Panc1 (cell line): ENCODE results near the gene SLC25A5. TPM values are rescaled to one million over a fixed set of nuclear protein-coding genes. Genes with fewer than 3 reads are reported as not detected.

ENCODE experiments used
- ATAC-seq: fragments of 200-7000 bp; cut with Tn5 transposase; 2 replicates; pipeline ENCODE4 v1.9.1; 2020; ENCODE audit warnings: mild to moderate bottlenecking, moderate library complexity
- BruUV-seq: library from RNA; stranded (reverse); fragments of 400-500 nt; replicated peaks from 2 replicates; lab custom pipeline; 2021; lab: Mats Ljungman, UMichigan
- CTCF ChIA-PET: fragments of 300-600 bp; sonication (Branson Sonifier 250); formaldehyde crosslinking; loops from one replicate; lab custom pipeline; 2022; ENCODE audit warnings: antibody characterized with exemption; lab: Charles Lee
- POLR2A ChIA-PET: fragments of 300-600 bp; sonication (Branson Sonifier 250); formaldehyde crosslinking; loops from one replicate; lab custom pipeline; 2022; ENCODE audit warnings: antibody characterized with exemption; lab: Charles Lee
- DNase-seq: peaks from one replicate; pipeline ENCODE4 v3.0.0-alpha.2; 2010; ENCODE audit warnings: low read depth, low spot score
- H3K27ac ChIP-seq: 2 replicates; pipeline ENCODE4 v1.5.1; 2011; ENCODE audit warnings: mild to moderate bottlenecking, low read length, inconsistent platforms
- H3K27me3 ChIP-seq: fragments of 200-500 bp; sonication (Bioruptor generic); 2 replicates; pipeline ENCODE4 v1.6.0; 2014; ENCODE audit warnings: low read length, inconsistent platforms; ENCODE audit not compliant: control insufficient read depth, insufficient read depth
- H3K36me3 ChIP-seq: fragments of 200-500 bp; sonication (Bioruptor generic); 2 replicates; pipeline ENCODE4 v1.5.1; 2014; ENCODE audit warnings: inconsistent platforms, mild to moderate bottlenecking, low read length, moderate library complexity; ENCODE audit not compliant: control insufficient read depth, insufficient read depth
- H3K4me1 ChIP-seq: 2 replicates; pipeline ENCODE4 v1.5.1; 2011; ENCODE audit warnings: inconsistent platforms, mild to moderate bottlenecking, low read length, moderate library complexity; ENCODE audit not compliant: control insufficient read depth, insufficient read depth
- H3K4me3 ChIP-seq, 2 experiments: 2 replicates each; pipeline ENCODE4 v1.5.1; 2011 to 2012; ENCODE audit warnings: low read depth in 2 of 2, low read length in 2 of 2, mild to moderate bottlenecking in 2 of 2, inconsistent platforms in 1 of 2, moderate library complexity in 1 of 2
- H3K9me3 ChIP-seq: fragments of 200-500 bp; sonication (Bioruptor generic); 2 replicates; pipeline ENCODE4 v1.5.1; 2014; ENCODE audit warnings: low read depth, mild to moderate bottlenecking, inconsistent platforms, low read length, moderate library complexity; ENCODE audit not compliant: control insufficient read depth, insufficient read depth
- POLR2AphosphoS5 ChIP-seq: IDR thresholded peaks from 2 replicates; pipeline ENCODE4 v1.6.1; 2012; ENCODE audit warnings: mild to moderate bottlenecking, low read depth, low read length, moderate library complexity
- REST ChIP-seq, 2 experiments: IDR thresholded peaks; 2 replicates each; pipeline ENCODE4 v1.6.1; 2011 to 2012; ENCODE audit warnings: low read depth in 2 of 2, control low read depth in 1 of 2, low read length in 1 of 2, mild to moderate bottlenecking in 1 of 2, moderate library complexity in 1 of 2; ENCODE audit not compliant: insufficient read depth in 1 of 2
- SIN3A ChIP-seq: IDR thresholded peaks from 2 replicates; pipeline ENCODE4 v1.6.1; 2012; ENCODE audit warnings: low read depth, mild to moderate bottlenecking, low read length, moderate library complexity, borderline replicate concordance; ENCODE audit not compliant: insufficient read depth
- TCF7L2 ChIP-seq: IDR thresholded peaks from 2 replicates; pipeline ENCODE4 v1.6.1; 2011; ENCODE audit warnings: mild to moderate bottlenecking, low read depth, low read length, inconsistent platforms
- in situ Hi-C: cut with HindIII; loops from 2 replicates; pipeline ENCODE4 v1.10.0; 2016; ENCODE audit warnings: low sequenced_read_pairs, low pct_unique_long_range_greater_than_20kb
- intact Hi-C: fragments of 100-400 bp; cut with micrococcal nuclease; formaldehyde crosslinking; loops from one replicate; pipeline ENCODE4 v1.10.0; 2022; ENCODE audit not compliant: unreplicated experiment
- total RNA-seq: library from RNA; stranded (reverse); gene quantifications from one replicate; pipeline ENCODE4 v1.2.1, GENCODE V29; 2021; ENCODE audit not compliant: unreplicated experiment
- TF ChIP-seq, protein P1 (sequence below): fragments of 450-650 bp; IDR thresholded peaks from 2 replicates; pipeline ENCODE4 v1.5.1; 2017; ENCODE audit warnings: mild to moderate bottlenecking

Gene SLC25A5
- total RNA-seq, 1 experiment from 2014 or later, result 709 TPM

DNA sequence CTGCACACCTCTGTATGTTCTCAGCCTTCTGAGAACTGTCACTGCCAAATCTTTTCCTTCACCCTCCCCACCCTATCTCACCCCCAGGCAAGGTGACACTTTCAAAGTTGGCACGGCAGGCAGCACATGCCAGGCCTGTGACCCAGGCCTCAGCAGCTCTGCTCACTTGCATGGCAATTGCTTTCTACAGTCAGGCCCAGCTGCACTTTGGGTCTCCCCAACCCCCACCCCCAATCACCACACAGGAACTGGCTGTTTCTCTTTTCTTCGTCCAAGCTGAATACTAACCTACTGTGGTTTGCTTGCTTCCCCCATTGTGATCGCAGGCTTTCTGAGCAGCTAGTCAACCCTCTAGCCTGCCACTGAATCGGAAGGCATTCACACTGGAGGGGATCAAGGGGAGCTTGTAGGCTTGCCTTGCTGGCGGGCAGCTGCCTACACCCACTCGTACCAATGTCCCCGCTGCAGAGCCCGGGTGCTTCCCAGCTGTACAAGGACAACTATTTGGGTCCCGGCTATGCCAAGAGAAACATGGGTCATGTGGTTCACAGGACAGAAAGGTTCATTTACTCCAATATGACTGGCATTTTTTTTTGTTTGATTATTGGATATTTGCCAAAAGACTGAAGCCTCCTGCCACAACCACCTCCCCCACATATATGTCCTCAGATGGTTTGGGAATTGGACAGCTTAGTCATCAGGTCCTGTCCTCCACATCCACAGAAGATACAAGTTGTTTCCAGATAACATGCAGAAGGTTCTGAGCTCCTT is 41.0 kb upstream of the SLC25A5 start:
- ChIA-PET CTCF (interaction anchor here (0.6 kb wide), 1 partner anchor 201 kb away, joined by 3 read pairs; no protein-coding TSS in a partner anchor), POLR2A (interaction anchor here (0.5 kb wide), 1 partner anchor 9 kb away, joined by 5 read pairs; no protein-coding TSS in a partner anchor)
- no TSS peak for BruUV-seq
- Histone ChIP-seq H3K36me3 (0 out of 2 replicates have a peak, but pooled peaks cover 2% of the 10 kb centered on the region), H3K4me1 (no peaks in the 10 kb centered on the region), H3K27ac (no peak overlapping the region), H3K4me3 (no peak overlapping the region), H3K9me3 (no peaks in the 10 kb centered on the region), H3K27me3 (no peaks in the 10 kb centered on the region)
- in situ Hi-C loops, result no loop called here
- DNase-seq (no peak), ATAC-seq (no peak)
- TF ChIP-seq SIN3A, result no peak
- no peak for TF ChIP-seq REST (IDR thresholded peaks at IDR 0.05; ENCODE audit: insufficient read depth in 1 of 2, low read depth in 2 of 2, low read length in 1 of 2)
- TF ChIP-seq, protein P1, sequence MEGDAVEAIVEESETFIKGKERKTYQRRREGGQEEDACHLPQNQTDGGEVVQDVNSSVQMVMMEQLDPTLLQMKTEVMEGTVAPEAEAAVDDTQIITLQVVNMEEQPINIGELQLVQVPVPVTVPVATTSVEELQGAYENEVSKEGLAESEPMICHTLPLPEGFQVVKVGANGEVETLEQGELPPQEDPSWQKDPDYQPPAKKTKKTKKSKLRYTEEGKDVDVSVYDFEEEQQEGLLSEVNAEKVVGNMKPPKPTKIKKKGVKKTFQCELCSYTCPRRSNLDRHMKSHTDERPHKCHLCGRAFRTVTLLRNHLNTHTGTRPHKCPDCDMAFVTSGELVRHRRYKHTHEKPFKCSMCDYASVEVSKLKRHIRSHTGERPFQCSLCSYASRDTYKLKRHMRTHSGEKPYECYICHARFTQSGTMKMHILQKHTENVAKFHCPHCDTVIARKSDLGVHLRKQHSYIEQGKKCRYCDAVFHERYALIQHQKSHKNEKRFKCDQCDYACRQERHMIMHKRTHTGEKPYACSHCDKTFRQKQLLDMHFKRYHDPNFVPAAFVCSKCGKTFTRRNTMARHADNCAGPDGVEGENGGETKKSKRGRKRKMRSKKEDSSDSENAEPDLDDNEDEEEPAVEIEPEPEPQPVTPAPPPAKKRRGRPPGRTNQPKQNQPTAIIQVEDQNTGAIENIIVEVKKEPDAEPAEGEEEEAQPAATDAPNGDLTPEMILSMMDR, result no peak
- no peak for TF ChIP-seq POLR2AphosphoS5
- TF ChIP-seq TCF7L2, result no peak
- intact Hi-C loops, result no loop called here

DNA sequence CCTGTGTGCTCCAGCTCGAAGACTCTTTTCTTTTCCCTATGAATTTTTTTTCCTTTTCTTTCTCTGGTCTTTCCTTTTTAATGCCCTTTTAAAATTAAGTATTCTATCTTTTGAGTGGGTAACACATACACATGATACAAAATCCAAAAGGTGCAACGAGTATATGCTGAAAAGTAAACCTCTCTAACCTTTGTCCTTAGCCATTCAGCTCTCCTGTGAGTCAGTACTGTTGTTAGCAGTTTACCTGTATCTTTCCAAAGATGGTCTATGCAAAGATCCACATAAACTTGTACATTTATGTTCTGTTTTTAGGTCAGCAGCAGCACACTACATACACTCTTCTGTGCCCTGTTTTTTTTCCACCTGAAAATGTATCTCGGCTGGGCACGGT is 40.5 kb upstream of the SLC25A5 start:
- intact Hi-C loops (no loop called here), in situ Hi-C loops (no loop called here)
- ATAC-seq (no peak), DNase-seq (no peak)
- Histone ChIP-seq H3K36me3 (0 out of 2 replicates have a peak, but pooled peaks cover 2% of the 10 kb centered on the region), H3K27me3 (no peaks in the 10 kb centered on the region), H3K4me3 (no peak overlapping the region), H3K4me1 (no peaks in the 10 kb centered on the region), H3K27ac (no peak overlapping the region), H3K9me3 (no peaks in the 10 kb centered on the region)
- POLR2A ChIA-PET, result no interaction called here
- no TSS peak for BruUV-seq
- TF ChIP-seq, protein P1, result no peak
- no peak for TF ChIP-seq TCF7L2
- no peak for TF ChIP-seq SIN3A
- no peak for TF ChIP-seq POLR2AphosphoS5
- TF ChIP-seq REST (IDR thresholded peaks at IDR 0.05; ENCODE audit: insufficient read depth in 1 of 2, low read depth in 2 of 2, low read length in 1 of 2), result no peak
- CTCF ChIA-PET, result no interaction called here
